HuH-7.5 (cell line): Measurements from ENCODE around the gene TAF10.

Experiments
- DNase-seq: peaks from one replicate; pipeline ENCODE4 v3.0.0; 2011; ENCODE audit warnings: low spot score

The TAF10 gene

DNA sequence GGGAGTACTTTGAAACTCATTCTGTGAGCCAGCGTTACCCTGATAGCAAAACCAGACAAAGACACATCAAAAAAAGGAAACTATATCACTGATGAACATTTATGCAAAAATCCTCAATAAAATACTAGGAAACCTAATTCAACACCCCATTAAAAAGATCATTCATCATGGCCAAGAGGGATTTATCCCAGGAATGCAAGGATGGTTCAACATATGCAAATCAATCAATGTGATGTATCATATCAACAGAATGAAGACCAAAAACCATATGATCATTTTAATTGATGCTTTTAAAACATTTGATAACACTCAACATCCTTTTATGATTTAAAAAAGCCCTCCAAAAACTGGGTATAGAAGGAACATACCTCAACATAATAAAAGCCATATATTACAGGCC is 28.4 kb downstream of the TAF10 start:
- no peak for DNase-seq

DNA sequence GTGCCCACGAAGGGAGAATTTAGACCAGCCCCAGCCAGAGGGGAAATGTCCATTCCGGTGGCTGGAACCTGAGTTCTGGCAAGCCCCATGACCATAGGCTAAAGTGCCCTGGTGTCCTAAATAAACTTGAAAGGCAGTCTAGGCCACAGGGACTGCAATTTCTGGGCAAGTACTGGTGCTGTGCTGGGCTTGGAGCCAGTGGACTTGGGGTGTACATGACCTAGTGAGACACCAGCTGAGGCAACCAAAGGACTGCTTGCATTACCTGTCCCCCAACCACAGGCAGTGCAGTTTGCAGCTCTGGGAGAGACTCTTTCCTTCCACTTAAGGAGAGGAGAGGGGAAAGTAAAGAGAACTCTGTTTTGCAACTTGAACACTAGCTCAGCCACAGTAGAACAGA is 32.3 kb downstream of the TAF10 start:
- no peak for DNase-seq

GRCh38 chr11:6578134-6578533 is 33.9 kb downstream of the TAF10 start:
- no peak for DNase-seq

DNA sequence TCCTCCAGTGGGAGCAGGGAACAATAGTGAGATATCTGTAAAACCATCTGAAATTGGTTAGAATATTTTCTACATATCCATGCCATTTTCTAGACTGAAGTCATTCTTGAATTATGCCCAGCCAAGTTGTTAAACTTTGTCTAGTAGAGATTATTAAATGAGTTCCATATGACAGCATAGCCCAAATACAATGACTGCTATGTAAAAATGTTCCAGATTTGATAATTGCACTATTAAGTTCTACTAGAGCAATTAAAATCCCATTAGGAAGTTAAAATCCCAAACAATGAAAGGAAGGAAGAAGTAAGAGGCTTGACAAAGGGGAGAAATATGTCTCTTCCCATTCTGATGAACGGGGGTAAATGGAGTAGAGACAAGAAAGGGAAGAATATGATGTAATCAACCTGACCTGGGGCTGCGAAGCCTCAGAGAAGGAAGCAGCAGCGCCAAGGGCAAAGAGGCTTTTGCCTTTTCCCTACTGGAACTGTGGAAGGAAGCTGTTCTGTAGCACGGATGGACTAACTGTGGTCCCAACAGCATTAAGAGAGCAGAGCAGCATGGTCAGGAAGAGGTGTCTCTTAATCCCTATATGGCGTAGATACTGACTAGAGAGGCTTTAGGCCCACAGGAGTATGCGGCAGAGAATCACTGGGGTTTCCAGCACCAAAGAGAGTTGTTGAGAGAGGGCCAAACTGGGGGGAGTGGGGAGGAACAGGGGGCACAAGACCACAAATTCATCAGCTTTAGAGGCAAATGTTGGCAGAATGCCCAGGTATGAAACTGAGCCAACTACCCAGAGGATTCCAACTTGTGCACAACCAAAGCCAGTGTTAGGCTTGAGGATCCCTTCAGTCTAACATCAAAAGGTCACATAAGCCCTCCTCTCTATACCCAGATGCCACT is 35.3 kb downstream of the TAF10 start:
- no peak for DNase-seq

GRCh38 chr11:6574816-6575715 is 37.0 kb downstream of the TAF10 start:
- no peak for DNase-seq

DNA sequence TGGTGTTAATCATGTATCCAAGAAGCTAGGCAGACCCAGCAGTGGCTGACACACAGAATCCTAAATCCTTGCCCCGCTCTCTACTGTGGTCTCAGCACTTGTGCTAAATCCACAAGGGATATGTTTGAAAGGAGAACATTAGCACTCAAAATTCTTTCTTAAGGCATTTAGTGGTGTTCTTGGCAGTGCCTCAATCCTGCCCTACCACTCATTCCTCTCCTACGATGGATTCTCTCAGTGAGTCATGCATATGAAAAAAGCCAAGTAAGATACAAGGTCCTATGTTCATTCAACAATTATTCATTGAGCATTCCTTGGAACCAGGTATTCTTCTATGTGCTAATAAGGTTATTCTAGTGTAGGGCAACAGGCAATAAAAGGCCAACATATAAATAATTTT is 39.8 kb downstream of the TAF10 start:
- DNase-seq, result no peak

GRCh38 chr11:6571434-6572008 is 40.5 kb downstream of the TAF10 start:
- DNase-seq, result no peak

- DNase-seq, result no peak
These were observed 41.2 kb downstream of the TAF10 start for GRCh38 chr11:6570691-6571427.

- no peak for DNase-seq
These were observed 42.3 kb downstream of the TAF10 start for GRCh38 chr11:6569706-6570105.

GRCh38 chr11:6568191-6568918 is 43.7 kb downstream of the TAF10 start:
- DNase-seq, result no peak

GRCh38 chr11:6567371-6567745 is 44.7 kb downstream of the TAF10 start:
- DNase-seq, result no peak

DNA sequence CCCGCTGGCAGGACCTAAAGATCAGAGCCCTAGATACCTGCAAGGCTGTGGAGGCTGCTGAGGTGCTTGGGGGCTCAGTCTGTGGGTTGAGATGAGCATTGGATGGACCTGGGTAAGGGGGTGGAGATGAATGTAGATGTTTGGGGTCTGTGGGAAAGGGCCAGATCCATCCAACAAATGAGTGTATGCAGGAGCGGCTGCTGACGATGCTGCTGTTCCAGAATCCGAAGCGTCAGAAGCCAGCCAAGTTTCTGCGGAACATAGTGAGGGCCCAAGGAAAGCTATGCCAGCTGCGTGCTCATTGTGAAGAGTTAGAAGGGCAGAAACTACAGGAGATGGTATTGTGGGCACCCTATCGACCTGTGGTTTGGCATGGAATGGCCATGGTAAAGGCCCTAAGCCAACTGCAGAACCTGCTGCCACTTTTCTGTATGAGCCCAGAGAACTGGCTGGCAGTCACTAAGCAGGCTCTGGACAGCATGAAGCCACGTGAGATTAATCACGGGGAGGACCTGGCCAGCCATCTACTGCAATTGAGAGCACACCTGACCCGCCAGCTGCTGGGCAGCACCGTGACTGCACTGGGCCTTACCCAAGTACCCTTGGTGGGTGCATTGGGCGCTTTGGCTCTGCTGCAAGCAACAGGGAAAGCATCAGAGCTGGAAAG is 45.2 kb downstream of the TAF10 start:
- no peak for DNase-seq

GRCh38 chr11:6565988-6566703 is 45.9 kb downstream of the TAF10 start:
- no peak for DNase-seq

- no peak for DNase-seq
These were observed 46.7 kb downstream of the TAF10 start for GRCh38 chr11:6565325-6565724.

DNA sequence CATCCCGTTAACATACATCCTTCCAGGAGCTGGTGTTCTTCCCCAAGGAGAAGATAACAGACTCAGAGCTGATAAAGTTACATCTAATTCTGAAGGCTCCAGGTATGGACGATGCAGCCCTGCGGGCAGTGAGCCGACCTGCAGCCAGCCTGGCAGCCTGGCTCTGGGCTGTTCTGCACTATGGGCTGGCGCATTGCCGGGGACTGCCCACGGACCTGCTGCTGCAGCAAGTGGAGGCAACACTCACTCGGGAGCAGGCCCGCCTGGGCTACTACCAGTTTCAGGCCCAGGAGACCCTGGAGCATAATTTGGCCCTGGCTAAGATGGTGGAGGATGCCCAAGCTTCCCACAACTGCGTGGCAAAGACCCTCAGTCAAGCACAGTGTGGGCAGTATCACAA is 48.3 kb downstream of the TAF10 start:
- no peak for DNase-seq

GRCh38 chr11:6563121-6563619 is 48.8 kb downstream of the TAF10 start:
- DNase-seq, result no peak

GRCh38 chr11:6561288-6561687 is 50.7 kb downstream of the TAF10 start:
- no peak for DNase-seq
